Measurements from ENCODE around the gene BAZ1A.

Gene BAZ1A

GRCh38 chr14:34718750-34719304 is 156.3 kb downstream of the BAZ1A start:
- DNase-seq: no peak

DNA sequence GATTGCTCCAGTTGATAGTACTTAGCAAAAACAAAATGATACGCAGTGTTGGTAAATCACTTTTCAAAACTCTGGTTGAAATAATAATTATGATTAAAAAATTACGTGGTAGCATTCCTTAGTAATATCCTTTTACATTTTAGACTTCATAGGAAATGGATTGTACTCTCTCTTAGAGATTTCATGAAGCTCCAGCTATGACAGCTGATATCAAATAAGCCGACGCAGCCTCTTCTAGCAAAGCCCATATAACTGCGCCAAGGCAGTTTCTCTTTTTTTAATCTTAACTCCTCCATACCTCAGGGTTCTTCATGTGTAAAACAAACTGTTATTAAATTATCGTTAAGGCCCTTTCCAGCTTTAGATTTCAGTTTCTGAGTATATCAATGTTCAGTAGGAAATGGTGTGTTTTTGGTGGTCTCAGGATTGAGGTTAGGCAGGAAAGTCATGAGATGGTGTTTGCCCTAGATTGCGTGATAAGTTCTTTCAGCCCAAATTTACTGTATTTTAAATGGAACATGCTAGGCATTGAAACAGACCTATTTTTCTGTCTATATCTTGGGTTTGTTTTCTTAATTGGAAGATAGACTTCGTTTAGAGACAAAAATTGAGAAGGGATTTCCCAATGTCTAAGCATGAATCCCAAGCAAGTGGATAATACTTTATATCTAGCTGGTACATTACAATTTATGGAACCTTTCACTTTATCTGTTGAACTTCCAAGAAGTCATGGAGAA is 159.9 kb downstream of the BAZ1A start:
- no peak for DNase-seq

GRCh38 chr14:34714320-34715126 is 160.6 kb downstream of the BAZ1A start, which contains the start of gene CFL2:
Gene CFL2, minus strand, starts transcription at chr14:34714593. Its CDS starts 53 bp downstream, at chr14:34714540.
- DNase-seq: peak; percentile 70

- no peak for DNase-seq
Measured at GRCh38 chr14:34713681-34714319, 161.4 kb downstream of the BAZ1A start.

- no peak for DNase-seq
Measured at GRCh38 chr14:34713122-34713680, 162.0 kb downstream of the BAZ1A start.

GRCh38 chr14:34711796-34712712 is 163.1 kb downstream of the BAZ1A start:
- no peak for DNase-seq

DNA sequence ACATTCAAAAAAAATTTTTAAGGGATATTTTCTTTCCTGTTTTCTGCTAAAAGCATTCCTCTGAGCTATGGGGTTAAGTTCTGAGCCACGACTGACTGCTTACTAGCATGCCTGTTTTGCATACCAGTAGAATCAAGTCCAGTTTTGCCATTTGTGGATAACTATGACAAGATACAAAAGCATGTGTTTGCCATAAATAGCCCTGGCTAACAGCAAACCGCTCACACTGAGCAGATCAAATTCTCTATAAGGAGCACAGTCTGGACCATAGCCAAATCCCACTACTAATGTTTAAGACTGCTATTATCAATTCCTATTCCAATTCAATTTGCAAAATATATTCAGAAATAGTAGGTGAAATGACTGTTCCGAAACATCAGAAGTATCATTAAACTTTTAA is 164.0 kb downstream of the BAZ1A start:
- no peak for DNase-seq

DNA sequence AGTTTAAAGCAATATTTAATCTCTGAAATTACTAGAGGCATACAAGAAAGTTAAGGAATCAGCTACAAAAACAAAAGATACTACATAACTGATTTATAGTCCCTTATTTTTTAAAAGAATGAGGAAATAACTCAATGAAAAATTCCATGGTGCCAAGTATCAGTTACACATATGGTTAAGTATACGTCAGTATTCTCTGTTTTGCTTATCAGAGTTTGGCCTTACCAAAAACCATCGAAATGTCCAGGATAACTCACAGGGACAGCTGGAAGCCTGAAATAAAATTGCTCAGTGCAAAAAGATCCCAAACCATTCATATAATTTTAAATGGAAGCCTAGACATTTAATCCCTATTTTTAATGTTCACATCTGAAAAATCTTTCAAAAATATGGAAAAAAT is 164.4 kb downstream of the BAZ1A start:
- DNase-seq: no peak

GRCh38 chr14:34710006-34710405 is 165.2 kb downstream of the BAZ1A start:
- DNase-seq: no peak

GRCh38 chr14:34707722-34708121 is 167.4 kb downstream of the BAZ1A start:
- no peak for DNase-seq

Data from NCI-H510A (cell line).